HCT116 (cell line): ENCODE results near the gene CNN1. TPM values are rescaled to one million over a fixed set of nuclear protein-coding genes. Genes with fewer than 3 reads are reported as not detected.

ENCODE experiments used
- ATAC-seq: fragments of 200-7000 bp; cut with Tn5 transposase; 2 replicates; pipeline ENCODE4 v1.9.1; 2020; ENCODE audit warnings: mild to moderate bottlenecking, moderate library complexity
- BruUV-seq: library from RNA; stranded (reverse); fragments of 400-500 nt; replicated peaks from 2 replicates; lab custom pipeline; 2021; lab: Mats Ljungman, UMichigan
- CTCF ChIA-PET: fragments of 300-600 bp; sonication (Branson Sonifier 250); formaldehyde crosslinking; loops from one replicate; lab custom pipeline; 2021; ENCODE audit warnings: antibody characterized with exemption; lab: Charles Lee
- POLR2A ChIA-PET: fragments of 300-600, 350-600 bp; sonication (Branson Sonifier 250); formaldehyde crosslinking; loops from one replicate; lab custom pipeline; 2021; ENCODE audit warnings: antibody characterized with exemption; lab: Charles Lee
- RAD21 ChIA-PET, 2 experiments: fragments of 300-600 bp; sonication (Branson Sonifier 250); formaldehyde crosslinking; loops; one replicate each; lab custom pipeline; 2023; ENCODE audit warnings: low total read pairs in 2 of 2; ENCODE audit not compliant: uncharacterized antibody in 2 of 2, unreplicated experiment in 2 of 2, low non-redundant PET in 1 of 2; lab: Charles Lee
- DNase-seq: peaks from one replicate; pipeline ENCODE4 v3.0.0-alpha.2; 2010; ENCODE audit warnings: low read depth, low spot score
- H2AFZ ChIP-seq: fragments of 200-600 bp; shearing (Covaris generic), sonication (generic); 2 replicates; pipeline ENCODE4 v1.6.1; 2017; ENCODE audit warnings: low read depth, mixed run types, mixed read lengths, antibody characterized with exemption, low read length; ENCODE audit not compliant: poor library complexity, severe bottlenecking
- H3K27ac ChIP-seq: 2 replicates; pipeline ENCODE4 v1.5.1; 2012; ENCODE audit warnings: low read depth, low read length
- H3K27me3 ChIP-seq: fragments of 200-600 bp; sonication (generic); 2 replicates; pipeline ENCODE4 v1.6.1; 2016; ENCODE audit warnings: mixed run types, low read length, mixed read lengths; ENCODE audit not compliant: insufficient read depth
- H3K36me3 ChIP-seq, 2 experiments: fragments of 200-500 bp in 1 of 2; fragments of 200-600 bp in 1 of 2; sonication (Bioruptor generic) in 1 of 2; sonication (generic) in 1 of 2; 2 replicates each; pipeline versions ENCODE4 v1.5.1 to v1.6.1; 2014 to 2016; ENCODE audit warnings: low read length in 2 of 2, inconsistent platforms in 1 of 2, mixed read lengths in 1 of 2, mixed run types in 1 of 2; ENCODE audit not compliant: insufficient read depth in 2 of 2, control insufficient read depth in 1 of 2
- H3K4me1 ChIP-seq, 2 experiments: fragments of 200-600 bp in 1 of 2; sonication (generic) in 1 of 2; 2 replicates each; pipeline versions ENCODE4 v1.5.1 to v1.6.1; 2012 to 2017; ENCODE audit warnings: low read length in 2 of 2, inconsistent platforms in 1 of 2, mild to moderate bottlenecking in 1 of 2, mixed read lengths in 1 of 2, mixed run types in 1 of 2, moderate library complexity in 1 of 2; ENCODE audit not compliant: insufficient read depth in 2 of 2, control insufficient read depth in 1 of 2
- H3K4me2 ChIP-seq: fragments of 200-600 bp; sonication (generic); 2 replicates; pipeline ENCODE4 v1.6.1; 2017; ENCODE audit warnings: mixed run types, low read length, mixed read lengths
- H3K4me3 ChIP-seq, 2 experiments: fragments of 200-600 bp in 1 of 2; sonication (generic) in 1 of 2; replicated peaks in 1 of 2; 2 replicates each; pipeline ENCODE4 v1.5.1; 2011 to 2016; ENCODE audit warnings: low read length in 2 of 2, control low read depth in 1 of 2, low read depth in 1 of 2, mild to moderate bottlenecking in 1 of 2, mixed read lengths in 1 of 2, mixed run types in 1 of 2
- H3K79me2 ChIP-seq: fragments of 200-600 bp; sonication (generic); 2 replicates; pipeline ENCODE4 v1.6.1; 2017; ENCODE audit warnings: mild to moderate bottlenecking, mixed run types, low read length, moderate library complexity, mixed read lengths; ENCODE audit not compliant: insufficient read depth
- H3K9ac ChIP-seq: fragments of 200-600 bp; sonication (generic); 2 replicates; pipeline ENCODE4 v1.6.1; 2016; ENCODE audit warnings: low read length, mixed read lengths
- H3K9me2 ChIP-seq: fragments of 200-600 bp; sonication (generic), shearing (Covaris generic); 2 replicates; pipeline ENCODE4 v1.6.1; 2017; ENCODE audit warnings: mixed run types, mild to moderate bottlenecking, moderate library complexity; ENCODE audit not compliant: insufficient read depth
- H3K9me3 ChIP-seq, 2 experiments: fragments of 200-500 bp in 1 of 2; fragments of 200-600 bp in 1 of 2; sonication (Bioruptor generic) in 1 of 2; sonication (generic) in 1 of 2; 2 replicates each; pipeline ENCODE4 v1.6.1; 2014 to 2017; ENCODE audit warnings: low read length in 2 of 2, mixed read lengths in 2 of 2, inconsistent platforms in 1 of 2, low read depth in 1 of 2, mild to moderate bottlenecking in 1 of 2, mixed run types in 1 of 2, moderate library complexity in 1 of 2; ENCODE audit not compliant: control insufficient read depth in 1 of 2, insufficient read depth in 1 of 2
- H4K20me1 ChIP-seq: fragments of 200-600 bp; sonication (generic), shearing (Covaris generic); 2 replicates; pipeline ENCODE4 v1.6.1; 2017; ENCODE audit warnings: mixed run types, mild to moderate bottlenecking, moderate library complexity; ENCODE audit not compliant: insufficient read depth
- ATF3 ChIP-seq: IDR thresholded peaks from 2 replicates; pipeline ENCODE4 v1.6.1; 2012
- CBX3 ChIP-seq: IDR thresholded peaks from 2 replicates; pipeline ENCODE4 v1.6.1; 2012; ENCODE audit warnings: low read depth
- CEBPB ChIP-seq: IDR thresholded peaks from 2 replicates; pipeline ENCODE4 v1.6.1; 2012; ENCODE audit warnings: low read depth
- ELF1 ChIP-seq: IDR thresholded peaks from 2 replicates; pipeline ENCODE4 v1.6.1; 2012; ENCODE audit warnings: low read depth, borderline replicate concordance
- JUND ChIP-seq: IDR thresholded peaks from 2 replicates; pipeline ENCODE4 v1.6.1; 2012
- MAX ChIP-seq: IDR thresholded peaks from 2 replicates; pipeline ENCODE4 v1.6.1; 2012
- POLR2AphosphoS5 ChIP-seq: IDR thresholded peaks from 2 replicates; pipeline ENCODE4 v1.6.1; 2011; ENCODE audit warnings: mild to moderate bottlenecking, low read depth, low read length, moderate library complexity
- RAD21 ChIP-seq: IDR thresholded peaks from 2 replicates; pipeline ENCODE4 v1.6.1; 2012; ENCODE audit warnings: low read depth, mild to moderate bottlenecking
- TCF7L2 ChIP-seq: IDR thresholded peaks from 2 replicates; pipeline ENCODE4 v1.7.0; 2011; ENCODE audit warnings: borderline replicate concordance, inconsistent platforms; ENCODE audit not compliant: insufficient read depth, insufficient read length; ENCODE audit errors: extremely low read depth
- YY1 ChIP-seq: IDR thresholded peaks from 2 replicates; pipeline ENCODE4 v1.6.1; 2011; ENCODE audit warnings: low read length, low read depth, moderate library complexity, mild to moderate bottlenecking; ENCODE audit not compliant: insufficient replicate concordance; ENCODE audit errors: extremely low read depth
- ZBTB33 ChIP-seq: IDR thresholded peaks from 2 replicates; pipeline ENCODE4 v1.6.1; 2011; ENCODE audit warnings: mild to moderate bottlenecking, low read length, moderate library complexity; ENCODE audit not compliant: insufficient replicate concordance; ENCODE audit errors: extremely low read depth
- ZFX ChIP-seq: fragments of 450-650 bp; IDR thresholded peaks from 2 replicates; pipeline ENCODE4 v1.6.1; 2017
- ZNF274 ChIP-seq: fragments of 200-500 bp; sonication (Bioruptor generic); IDR thresholded peaks from 2 replicates; pipeline ENCODE4 v1.6.1; 2014; ENCODE audit warnings: mild to moderate bottlenecking, low read depth, low read length, inconsistent platforms
- intact Hi-C: fragments of 100-400 bp; cut with micrococcal nuclease; formaldehyde crosslinking; loops from 2 replicates; pipeline ENCODE4 v1.10.0; 2022
- total RNA-seq: library from RNA; stranded (reverse); gene quantifications from one replicate; pipeline ENCODE4 v1.2.1, GENCODE V29; 2021; ENCODE audit not compliant: unreplicated experiment
- TF ChIP-seq, protein P1 (sequence below), 3 experiments: fragments of 200-600 bp in 1 of 3; sonication (generic) in 1 of 3; IDR thresholded peaks in 2 of 3; conservative IDR thresholded peaks in 1 of 3; 2 replicates each; pipeline ENCODE4 v1.5.1; 2012 to 2017; ENCODE audit warnings: low read depth in 2 of 3, low read length in 2 of 3, antibody characterized with exemption in 1 of 3, borderline replicate concordance in 1 of 3, control low read depth in 1 of 3, mild to moderate bottlenecking in 1 of 3, mixed read lengths in 1 of 3, mixed run types in 1 of 3, moderate library complexity in 1 of 3; ENCODE audit not compliant: insufficient read depth in 1 of 3

CNN1 gene
- total RNA-seq, 1 experiment from 2014 or later: 0.64 TPM

- TF ChIP-seq YY1: no peak
These were observed 36.0 kb downstream of the CNN1 start (continued) for GRCh38 chr19:11574689-11575088.

DNA sequence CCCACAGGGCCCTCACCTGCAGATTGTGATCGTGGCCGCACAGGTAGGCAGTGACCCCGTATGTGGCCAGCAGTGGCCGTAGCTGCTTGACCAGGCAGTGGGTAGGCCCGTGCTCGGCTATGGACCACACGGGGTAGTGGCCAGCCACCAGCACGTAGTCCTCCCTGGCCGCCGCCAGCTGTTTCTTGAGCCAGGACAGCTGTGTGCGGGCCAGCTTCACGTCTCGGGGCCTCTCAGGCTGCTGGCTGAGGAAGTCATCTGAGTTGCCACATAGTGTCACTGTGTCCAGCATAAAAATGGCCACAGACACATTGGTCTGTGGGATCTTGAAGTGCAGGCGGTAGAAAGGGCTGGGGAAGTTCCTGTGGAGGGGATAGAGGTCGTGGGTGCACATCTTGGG, 37.6 kb downstream of the CNN1 start:
- DNase-seq: no peak
- H3K27ac ChIP-seq: no peak overlapping the region
- H3K36me3 ChIP-seq: no peaks in the 10 kb centered on the region
- H3K9me2 ChIP-seq: no peaks in the 10 kb centered on the region
- RAD21 ChIA-PET: no interaction called here
- intact Hi-C loops: no loop called here
- TF ChIP-seq ATF3: no peak
- TF ChIP-seq ZBTB33: no peak
- TF ChIP-seq RAD21: no peak
- TF ChIP-seq TCF7L2: no peak
- no peak for TF ChIP-seq YY1
- no peak for TF ChIP-seq ELF1
- no peak for TF ChIP-seq JUND
- no peak for TF ChIP-seq CEBPB
- TF ChIP-seq MAX: no peak
- TF ChIP-seq POLR2AphosphoS5: no peak
- TF ChIP-seq, protein P1, sequence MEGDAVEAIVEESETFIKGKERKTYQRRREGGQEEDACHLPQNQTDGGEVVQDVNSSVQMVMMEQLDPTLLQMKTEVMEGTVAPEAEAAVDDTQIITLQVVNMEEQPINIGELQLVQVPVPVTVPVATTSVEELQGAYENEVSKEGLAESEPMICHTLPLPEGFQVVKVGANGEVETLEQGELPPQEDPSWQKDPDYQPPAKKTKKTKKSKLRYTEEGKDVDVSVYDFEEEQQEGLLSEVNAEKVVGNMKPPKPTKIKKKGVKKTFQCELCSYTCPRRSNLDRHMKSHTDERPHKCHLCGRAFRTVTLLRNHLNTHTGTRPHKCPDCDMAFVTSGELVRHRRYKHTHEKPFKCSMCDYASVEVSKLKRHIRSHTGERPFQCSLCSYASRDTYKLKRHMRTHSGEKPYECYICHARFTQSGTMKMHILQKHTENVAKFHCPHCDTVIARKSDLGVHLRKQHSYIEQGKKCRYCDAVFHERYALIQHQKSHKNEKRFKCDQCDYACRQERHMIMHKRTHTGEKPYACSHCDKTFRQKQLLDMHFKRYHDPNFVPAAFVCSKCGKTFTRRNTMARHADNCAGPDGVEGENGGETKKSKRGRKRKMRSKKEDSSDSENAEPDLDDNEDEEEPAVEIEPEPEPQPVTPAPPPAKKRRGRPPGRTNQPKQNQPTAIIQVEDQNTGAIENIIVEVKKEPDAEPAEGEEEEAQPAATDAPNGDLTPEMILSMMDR (IDR thresholded peaks at IDR 0.05 in 2 of 3, conservative IDR thresholded peaks at IDR 0.05 in 1 of 3; ENCODE audit: borderline replicate concordance in 1 of 3, insufficient read depth in 1 of 3, low read depth in 2 of 3, low read length in 2 of 3): no peak
- no peak for TF ChIP-seq ZNF274
- TF ChIP-seq ZFX: no peak
- TF ChIP-seq CBX3: no peak
- no peaks in the 10 kb centered on the region for H3K9me3 ChIP-seq
- no peaks in the 10 kb centered on the region for H3K79me2 ChIP-seq
- no peak overlapping the region for H2AFZ ChIP-seq
- no peak for ATAC-seq
- no TSS peak for BruUV-seq
- no peak overlapping the region for H3K4me2 ChIP-seq
- no peaks in the 10 kb centered on the region for H3K27me3 ChIP-seq
- H4K20me1 ChIP-seq: no peaks in the 10 kb centered on the region
- CTCF ChIA-PET: no interaction called here
- H3K4me3 ChIP-seq: no peak overlapping the region
- POLR2A ChIA-PET: no interaction called here
- H3K4me1 ChIP-seq: 0 out of 4 replicates have a peak, but pooled peaks cover 0 to 2% of the 10 kb centered on the region in 2 experiments
- no peak overlapping the region for H3K9ac ChIP-seq
